ENCODE results near the gene ZNF678.

GRCh38 chr1:227557962-227558725 lies 5.2 kb upstream of the ZNF678 start:
- TF ChIP-seq POLR2A (IDR thresholded peaks at IDR 0.05; ENCODE audit: low read length) (no peak), GATA1 (IDR thresholded peaks at IDR 0.05; ENCODE audit: low read depth, low read length) (no peak)
